Measurements from ENCODE around the gene DNER.

DNA sequence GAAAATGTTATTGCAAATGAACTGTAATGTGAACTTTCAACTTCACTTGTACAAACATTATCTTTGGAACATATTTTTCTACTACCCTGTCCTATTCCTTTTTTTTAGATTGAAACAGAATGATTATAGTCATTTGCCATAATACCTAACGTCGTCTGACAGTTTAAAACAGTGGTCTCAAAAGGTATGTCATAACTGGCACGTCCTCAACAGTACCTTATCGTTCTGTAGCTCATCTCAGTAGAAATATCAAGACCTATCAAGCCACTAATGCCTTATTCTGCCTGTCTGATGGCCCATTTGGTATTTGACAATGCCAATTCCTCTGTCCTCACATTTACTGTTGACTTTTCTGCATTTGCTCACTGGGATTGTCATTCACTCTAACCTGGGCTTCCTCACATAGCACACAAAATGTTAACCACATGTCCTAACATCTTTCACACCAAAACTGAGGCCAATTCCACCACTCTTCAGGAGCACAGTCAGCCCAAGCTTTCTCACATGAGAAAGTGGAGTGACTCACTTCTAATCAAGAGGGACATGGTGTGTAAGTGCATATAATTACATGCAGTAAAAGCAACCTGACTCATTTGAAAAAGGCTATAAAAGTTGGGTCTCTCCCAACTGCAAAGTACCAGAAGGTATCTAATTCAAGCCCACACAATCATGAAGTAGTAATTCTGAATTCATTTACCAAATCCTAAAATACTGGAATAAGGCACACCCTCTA, 34.8 kb downstream of the DNER start:
- no peak for TF ChIP-seq POLR2AphosphoS5 (IDR thresholded peaks at IDR 0.05; ENCODE audit: low read length)
- TF ChIP-seq, protein P1, sequence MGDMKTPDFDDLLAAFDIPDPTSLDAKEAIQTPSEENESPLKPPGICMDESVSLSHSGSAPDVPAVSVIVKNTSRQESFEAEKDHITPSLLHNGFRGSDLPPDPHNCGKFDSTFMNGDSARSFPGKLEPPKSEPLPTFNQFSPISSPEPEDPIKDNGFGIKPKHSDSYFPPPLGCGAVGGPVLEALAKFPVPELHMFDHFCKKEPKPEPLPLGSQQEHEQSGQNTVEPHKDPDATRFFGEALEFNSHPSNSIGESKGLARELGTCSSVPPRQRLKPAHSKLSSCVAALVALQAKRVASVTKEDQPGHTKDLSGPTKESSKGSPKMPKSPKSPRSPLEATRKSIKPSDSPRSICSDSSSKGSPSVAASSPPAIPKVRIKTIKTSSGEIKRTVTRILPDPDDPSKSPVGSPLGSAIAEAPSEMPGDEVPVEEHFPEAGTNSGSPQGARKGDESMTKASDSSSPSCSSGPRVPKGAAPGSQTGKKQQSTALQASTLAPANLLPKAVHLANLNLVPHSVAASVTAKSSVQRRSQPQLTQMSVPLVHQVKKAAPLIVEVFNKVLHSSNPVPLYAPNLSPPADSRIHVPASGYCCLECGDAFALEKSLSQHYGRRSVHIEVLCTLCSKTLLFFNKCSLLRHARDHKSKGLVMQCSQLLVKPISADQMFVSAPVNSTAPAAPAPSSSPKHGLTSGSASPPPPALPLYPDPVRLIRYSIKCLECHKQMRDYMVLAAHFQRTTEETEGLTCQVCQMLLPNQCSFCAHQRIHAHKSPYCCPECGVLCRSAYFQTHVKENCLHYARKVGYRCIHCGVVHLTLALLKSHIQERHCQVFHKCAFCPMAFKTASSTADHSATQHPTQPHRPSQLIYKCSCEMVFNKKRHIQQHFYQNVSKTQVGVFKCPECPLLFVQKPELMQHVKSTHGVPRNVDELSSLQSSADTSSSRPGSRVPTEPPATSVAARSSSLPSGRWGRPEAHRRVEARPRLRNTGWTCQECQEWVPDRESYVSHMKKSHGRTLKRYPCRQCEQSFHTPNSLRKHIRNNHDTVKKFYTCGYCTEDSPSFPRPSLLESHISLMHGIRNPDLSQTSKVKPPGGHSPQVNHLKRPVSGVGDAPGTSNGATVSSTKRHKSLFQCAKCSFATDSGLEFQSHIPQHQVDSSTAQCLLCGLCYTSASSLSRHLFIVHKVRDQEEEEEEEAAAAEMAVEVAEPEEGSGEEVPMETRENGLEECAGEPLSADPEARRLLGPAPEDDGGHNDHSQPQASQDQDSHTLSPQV (IDR thresholded peaks at IDR 0.05) = no peak
- no peak for TF ChIP-seq ZBTB4 (CRISPR knock-in tag; IDR thresholded peaks at IDR 0.05)
- TF ChIP-seq YY1 (IDR thresholded peaks at IDR 0.05; ENCODE audit: low read depth, low read length) = no peak
- TF ChIP-seq, protein P2, sequence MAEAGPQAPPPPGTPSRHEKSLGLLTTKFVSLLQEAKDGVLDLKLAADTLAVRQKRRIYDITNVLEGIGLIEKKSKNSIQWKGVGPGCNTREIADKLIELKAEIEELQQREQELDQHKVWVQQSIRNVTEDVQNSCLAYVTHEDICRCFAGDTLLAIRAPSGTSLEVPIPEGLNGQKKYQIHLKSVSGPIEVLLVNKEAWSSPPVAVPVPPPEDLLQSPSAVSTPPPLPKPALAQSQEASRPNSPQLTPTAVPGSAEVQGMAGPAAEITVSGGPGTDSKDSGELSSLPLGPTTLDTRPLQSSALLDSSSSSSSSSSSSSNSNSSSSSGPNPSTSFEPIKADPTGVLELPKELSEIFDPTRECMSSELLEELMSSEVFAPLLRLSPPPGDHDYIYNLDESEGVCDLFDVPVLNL (IDR thresholded peaks at IDR 0.05; ENCODE audit: low read depth, low read length) = no peak
